Tibial artery (tissue), 4 donors: ENCODE data around the gene GCN1.

ENCODE experiments used
- DNase-seq, 2 donors: peaks; one replicate each; pipeline ENCODE4 v3.0.0-alpha.2; 2019
- H3K27ac ChIP-seq, 2 donors: fragments of 200-600 bp; sonication (generic) in 1 of 2; 1 replicate in 1 of 2; 2 replicates in 1 of 2; pipeline ENCODE4 v1.5.1; 2018 to 2019; ENCODE audit warnings: mild to moderate bottlenecking in 1 of 2
- H3K27me3 ChIP-seq, 2 donors: fragments of 200-600 bp; sonication (generic) in 1 of 2; one replicate each; pipeline versions ENCODE4 v1.5.1 to v1.6.0; 2016 to 2019
- H3K36me3 ChIP-seq, 3 donors: fragments of 200-600 bp; sonication (generic) in 2 of 3; one replicate each; pipeline ENCODE4 v1.5.1; 2016 to 2019; ENCODE audit warnings: mild to moderate bottlenecking in 2 of 3
- H3K4me1 ChIP-seq, 4 donors: fragments of 200-600 bp; sonication (generic) in 2 of 4; 1 replicate in 3 of 4; 2 replicates in 1 of 4; pipeline ENCODE4 v1.5.1; 2016 to 2019
- H3K4me3 ChIP-seq, 2 donors: fragments of 200-600 bp; sonication (generic) in 1 of 2; 1 replicate in 1 of 2; 2 replicates in 1 of 2; pipeline ENCODE4 v1.5.1; 2018 to 2019; ENCODE audit warnings: mild to moderate bottlenecking in 2 of 2
- H3K9me3 ChIP-seq, 3 donors: fragments of 200-600 bp; sonication (generic) in 1 of 3; one replicate each; pipeline ENCODE4 v1.5.1; 2016 to 2019
- intact Hi-C: fragments of 100-400 bp; cut with DNase I; formaldehyde crosslinking; loops from one replicate; pipeline ENCODE4 v1.15.0; 2023; ENCODE audit warnings: low total_unique reads
- TF ChIP-seq, protein P1 (sequence below), 2 experiments: fragments of 200-600 bp in 1 of 2; fragments of 450-650 bp in 1 of 2; IDR thresholded peaks; one replicate each; pipeline ENCODE4 v1.5.1; 2017 to 2019; ENCODE audit warnings: antibody characterized with exemption in 2 of 2, mild to moderate bottlenecking in 1 of 2, moderate library complexity in 1 of 2

GCN1 gene

DNA sequence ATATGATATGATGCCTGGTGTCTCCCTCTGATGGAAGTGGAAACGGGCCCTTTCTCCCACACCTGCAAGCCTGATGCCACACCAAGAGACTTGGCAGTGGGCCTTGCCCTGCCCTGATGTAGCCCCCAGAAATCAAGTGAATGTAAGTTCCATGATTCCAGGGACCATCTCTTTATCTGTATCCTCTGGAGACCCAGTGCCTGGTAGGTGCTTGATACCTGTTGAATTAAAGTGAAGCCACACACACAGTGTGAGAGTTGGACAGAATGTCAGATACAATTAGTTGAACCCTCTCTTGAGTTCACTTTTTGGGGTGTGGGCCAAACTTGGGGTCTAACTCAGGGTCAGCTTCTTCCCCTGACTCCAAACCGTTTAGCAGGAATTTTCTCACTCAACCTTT lies 73.2 kb downstream of the GCN1 start:
- intact Hi-C loops: no loop called here

GRCh38 chr12:120119271-120119973 lies 75.1 kb downstream of the GCN1 start:
- peaks cover 0 to 35% (median 22%) of the 10 kb centered on the region in 4 donors for H3K4me1 ChIP-seq
- no peaks in the 10 kb centered on the region for H3K27me3 ChIP-seq
- no peak overlapping the region for H3K27ac ChIP-seq
- no peak for DNase-seq
- TF ChIP-seq, protein P1, sequence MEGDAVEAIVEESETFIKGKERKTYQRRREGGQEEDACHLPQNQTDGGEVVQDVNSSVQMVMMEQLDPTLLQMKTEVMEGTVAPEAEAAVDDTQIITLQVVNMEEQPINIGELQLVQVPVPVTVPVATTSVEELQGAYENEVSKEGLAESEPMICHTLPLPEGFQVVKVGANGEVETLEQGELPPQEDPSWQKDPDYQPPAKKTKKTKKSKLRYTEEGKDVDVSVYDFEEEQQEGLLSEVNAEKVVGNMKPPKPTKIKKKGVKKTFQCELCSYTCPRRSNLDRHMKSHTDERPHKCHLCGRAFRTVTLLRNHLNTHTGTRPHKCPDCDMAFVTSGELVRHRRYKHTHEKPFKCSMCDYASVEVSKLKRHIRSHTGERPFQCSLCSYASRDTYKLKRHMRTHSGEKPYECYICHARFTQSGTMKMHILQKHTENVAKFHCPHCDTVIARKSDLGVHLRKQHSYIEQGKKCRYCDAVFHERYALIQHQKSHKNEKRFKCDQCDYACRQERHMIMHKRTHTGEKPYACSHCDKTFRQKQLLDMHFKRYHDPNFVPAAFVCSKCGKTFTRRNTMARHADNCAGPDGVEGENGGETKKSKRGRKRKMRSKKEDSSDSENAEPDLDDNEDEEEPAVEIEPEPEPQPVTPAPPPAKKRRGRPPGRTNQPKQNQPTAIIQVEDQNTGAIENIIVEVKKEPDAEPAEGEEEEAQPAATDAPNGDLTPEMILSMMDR (IDR thresholded peaks at IDR 0.05): no peak
- intact Hi-C loops: no loop called here
- no peak overlapping the region for H3K4me3 ChIP-seq
- no peaks in the 10 kb centered on the region for H3K36me3 ChIP-seq
- H3K9me3 ChIP-seq: no peaks in the 10 kb centered on the region

More for the DNA sequence above, 73.2 kb downstream of the GCN1 start:
- H3K9me3 ChIP-seq: no peaks in the 10 kb centered on the region
- peaks cover 0 to 3% (median 0%) of the 10 kb centered on the region in 3 donors for H3K36me3 ChIP-seq
- H3K27ac ChIP-seq: no peak overlapping the region
- H3K27me3 ChIP-seq: no peaks in the 10 kb centered on the region
- DNase-seq: no peak
- no peak overlapping the region for H3K4me3 ChIP-seq
- H3K4me1 ChIP-seq: peaks cover 0 to 18% (median 8%) of the 10 kb centered on the region in 4 donors
- TF ChIP-seq, protein P1 (IDR thresholded peaks at IDR 0.05): no peak

DNA sequence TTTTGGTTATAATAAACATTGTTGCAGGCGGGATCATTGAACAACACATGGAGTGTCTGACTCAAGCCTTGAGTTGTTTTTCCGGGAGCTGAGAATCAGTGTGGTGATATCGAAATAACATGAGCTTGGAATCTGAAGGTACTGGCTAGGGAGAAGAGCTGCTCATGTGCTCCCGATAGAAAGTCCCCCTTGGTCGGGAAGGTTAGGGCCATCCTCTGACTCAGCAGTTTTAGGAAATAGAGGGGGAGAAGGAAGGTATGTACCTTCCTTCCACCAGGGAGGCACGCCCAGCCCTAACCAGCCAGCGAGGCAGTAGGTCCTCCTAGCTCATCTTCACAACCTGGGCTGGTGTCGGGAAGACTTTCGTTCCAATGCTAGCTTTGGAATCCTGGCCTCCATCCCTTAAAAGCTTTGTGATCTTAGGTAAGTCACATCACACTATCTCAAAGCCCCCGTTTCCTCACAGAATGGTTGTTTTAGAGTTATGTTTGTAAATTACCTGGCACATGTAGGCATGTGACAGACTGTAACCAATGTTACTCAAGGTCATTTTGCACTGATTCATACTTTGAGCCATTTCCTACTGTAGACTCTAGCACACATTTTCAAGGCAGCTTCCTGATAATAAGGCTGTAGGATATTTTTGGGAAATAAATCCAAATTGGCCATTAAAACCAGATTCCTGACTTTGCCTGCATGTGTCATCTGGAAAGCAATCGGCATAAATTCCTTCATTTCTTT lies 76.0 kb downstream of the GCN1 start:
- H3K36me3 ChIP-seq: no peaks in the 10 kb centered on the region
- peak overlapping the region in 1 of 2 donors; percentile 93 for H3K27ac ChIP-seq
- H3K9me3 ChIP-seq: no peaks in the 10 kb centered on the region
- H3K4me1 ChIP-seq: peaks cover 0 to 39% (median 25%) of the 10 kb centered on the region in 4 donors
- no peaks in the 10 kb centered on the region for H3K27me3 ChIP-seq
- intact Hi-C loops: no loop called here
- TF ChIP-seq, protein P1 (IDR thresholded peaks at IDR 0.05): no peak
- H3K4me3 ChIP-seq: peak overlapping the region; percentile 71 to 87
- DNase-seq: no peak

DNA sequence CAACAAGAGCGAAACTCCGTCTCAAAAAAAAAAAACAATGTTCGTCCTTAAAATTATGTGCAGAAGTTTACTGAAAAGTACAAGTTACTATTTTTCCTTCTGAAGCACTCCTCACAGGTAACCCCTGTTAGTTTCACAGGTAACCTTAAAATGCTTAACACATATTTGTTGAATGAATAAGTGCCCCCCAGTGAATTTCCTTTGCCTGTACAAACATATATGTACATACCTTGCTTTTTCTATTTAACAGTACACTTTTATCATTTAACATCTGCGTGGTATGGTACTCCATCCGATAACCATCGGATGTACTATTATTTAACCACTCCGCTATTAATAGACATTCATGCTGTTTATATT lies 76.6 kb downstream of the GCN1 start:
- peak overlapping the region; percentile 71 to 87 for H3K4me3 ChIP-seq
- no peaks in the 10 kb centered on the region for H3K9me3 ChIP-seq
- H3K27me3 ChIP-seq: no peaks in the 10 kb centered on the region
- peaks cover 0 to 39% (median 25%) of the 10 kb centered on the region in 4 donors for H3K4me1 ChIP-seq
- TF ChIP-seq, protein P1 (IDR thresholded peaks at IDR 0.05): no peak
- peak overlapping the region in 1 of 2 donors; percentile 93 for H3K27ac ChIP-seq
- no peak for DNase-seq
- H3K36me3 ChIP-seq: no peaks in the 10 kb centered on the region
- intact Hi-C loops: loop anchor here (2.0 kb wide), 1 partner anchor 31 kb away; no protein-coding TSS in a partner anchor

DNA sequence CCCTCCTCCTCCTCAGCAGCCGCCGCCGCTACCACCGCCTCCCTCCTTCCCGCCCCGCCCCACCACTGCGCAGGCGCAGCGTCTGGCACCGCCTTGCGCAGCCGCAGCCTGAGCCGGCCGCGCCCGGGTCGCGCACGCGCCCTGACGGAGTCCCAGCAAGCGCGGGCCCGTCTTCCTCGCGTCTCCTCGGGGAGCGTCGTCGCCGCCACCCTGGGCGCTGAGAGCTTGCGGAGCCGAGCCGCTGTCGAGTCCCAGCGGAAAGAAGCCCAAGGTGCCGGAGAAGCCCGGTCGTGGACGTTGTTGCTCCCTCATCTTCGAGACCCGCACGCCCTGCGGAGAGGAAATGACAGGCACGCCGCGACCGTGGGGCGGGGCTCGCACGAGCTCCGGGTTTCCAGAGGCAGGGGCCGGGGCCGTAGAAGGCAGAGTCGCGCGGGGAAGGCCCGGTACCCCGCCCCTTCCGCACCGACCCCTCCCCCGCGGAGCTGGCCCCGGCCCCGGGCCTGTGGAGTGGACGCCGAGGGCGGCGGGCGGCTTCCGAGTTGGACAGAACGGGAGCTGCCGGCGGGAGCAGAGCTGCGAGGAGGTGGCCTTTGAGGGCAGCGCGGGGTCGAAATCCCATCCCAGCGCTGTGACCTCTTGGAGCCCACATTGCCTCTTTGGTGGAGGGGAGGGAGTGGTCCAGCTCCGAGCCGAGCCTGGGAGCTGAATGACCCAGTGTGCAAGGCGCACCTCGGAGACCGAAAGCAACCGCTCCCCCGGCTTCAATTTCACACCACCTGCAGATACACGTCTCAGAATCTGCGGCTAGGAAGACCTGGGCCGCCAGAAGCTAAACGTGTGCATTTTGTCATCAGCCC lies 77.5 kb downstream of the GCN1 start:
- Histone ChIP-seq H3K9me3 (no peaks in the 10 kb centered on the region), H3K27ac (peak overlapping the region; percentile 85 to 93), H3K4me3 (peak overlapping the region; percentile 71 to 87), H3K4me1 (peaks cover 0 to 45% (median 25%) of the 10 kb centered on the region in 4 donors), H3K27me3 (no peaks in the 10 kb centered on the region), H3K36me3 (no peaks in the 10 kb centered on the region)
- TF ChIP-seq, protein P1 (IDR thresholded peaks at IDR 0.05): no peak
- intact Hi-C loops: loop anchor here (2.0 kb wide), 1 partner anchor 30 kb away; no protein-coding TSS in a partner anchor
- DNase-seq: peak; percentile 92 to 97
